GM12864 (cell line): ENCODE data around the gene GPC5.

ENCODE experiments used
- DNase-seq: peaks from one replicate; pipeline ENCODE4 v3.0.0-alpha.2; 2011; ENCODE audit warnings: low read depth
- H3K4me3 ChIP-seq: 2 replicates; pipeline ENCODE4 v1.5.1; 2011; ENCODE audit warnings: mild to moderate bottlenecking, low read depth, low read length, control low read depth
- TF ChIP-seq, protein P1 (sequence below): IDR thresholded peaks from 2 replicates; pipeline ENCODE4 v1.5.1; 2011; ENCODE audit warnings: low read depth, mild to moderate bottlenecking, moderate library complexity, low read length, control low read depth, inconsistent platforms; ENCODE audit errors: missing control alignments

The GPC5 gene

DNA sequence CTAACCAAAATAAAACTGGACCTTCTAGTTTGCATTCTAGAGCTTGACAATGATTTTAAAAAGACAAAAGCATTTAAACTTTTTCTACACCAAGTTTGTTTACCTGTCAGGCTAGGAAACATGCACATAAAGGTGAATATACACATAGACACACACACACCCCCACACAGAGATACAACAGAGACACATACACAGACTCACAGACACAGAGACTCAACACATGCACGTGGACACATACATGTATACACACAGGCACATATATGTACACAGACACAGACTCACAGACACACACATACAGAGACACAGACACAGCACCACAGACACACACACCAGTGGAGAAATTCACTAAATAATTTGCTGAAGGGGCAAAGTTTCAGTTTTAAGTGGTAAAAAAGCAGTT, 155.7 kb downstream of the GPC5 start:
- no peak overlapping the region for H3K4me3 ChIP-seq
- DNase-seq, result no peak
- TF ChIP-seq, protein P1, sequence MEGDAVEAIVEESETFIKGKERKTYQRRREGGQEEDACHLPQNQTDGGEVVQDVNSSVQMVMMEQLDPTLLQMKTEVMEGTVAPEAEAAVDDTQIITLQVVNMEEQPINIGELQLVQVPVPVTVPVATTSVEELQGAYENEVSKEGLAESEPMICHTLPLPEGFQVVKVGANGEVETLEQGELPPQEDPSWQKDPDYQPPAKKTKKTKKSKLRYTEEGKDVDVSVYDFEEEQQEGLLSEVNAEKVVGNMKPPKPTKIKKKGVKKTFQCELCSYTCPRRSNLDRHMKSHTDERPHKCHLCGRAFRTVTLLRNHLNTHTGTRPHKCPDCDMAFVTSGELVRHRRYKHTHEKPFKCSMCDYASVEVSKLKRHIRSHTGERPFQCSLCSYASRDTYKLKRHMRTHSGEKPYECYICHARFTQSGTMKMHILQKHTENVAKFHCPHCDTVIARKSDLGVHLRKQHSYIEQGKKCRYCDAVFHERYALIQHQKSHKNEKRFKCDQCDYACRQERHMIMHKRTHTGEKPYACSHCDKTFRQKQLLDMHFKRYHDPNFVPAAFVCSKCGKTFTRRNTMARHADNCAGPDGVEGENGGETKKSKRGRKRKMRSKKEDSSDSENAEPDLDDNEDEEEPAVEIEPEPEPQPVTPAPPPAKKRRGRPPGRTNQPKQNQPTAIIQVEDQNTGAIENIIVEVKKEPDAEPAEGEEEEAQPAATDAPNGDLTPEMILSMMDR, result no peak

DNA sequence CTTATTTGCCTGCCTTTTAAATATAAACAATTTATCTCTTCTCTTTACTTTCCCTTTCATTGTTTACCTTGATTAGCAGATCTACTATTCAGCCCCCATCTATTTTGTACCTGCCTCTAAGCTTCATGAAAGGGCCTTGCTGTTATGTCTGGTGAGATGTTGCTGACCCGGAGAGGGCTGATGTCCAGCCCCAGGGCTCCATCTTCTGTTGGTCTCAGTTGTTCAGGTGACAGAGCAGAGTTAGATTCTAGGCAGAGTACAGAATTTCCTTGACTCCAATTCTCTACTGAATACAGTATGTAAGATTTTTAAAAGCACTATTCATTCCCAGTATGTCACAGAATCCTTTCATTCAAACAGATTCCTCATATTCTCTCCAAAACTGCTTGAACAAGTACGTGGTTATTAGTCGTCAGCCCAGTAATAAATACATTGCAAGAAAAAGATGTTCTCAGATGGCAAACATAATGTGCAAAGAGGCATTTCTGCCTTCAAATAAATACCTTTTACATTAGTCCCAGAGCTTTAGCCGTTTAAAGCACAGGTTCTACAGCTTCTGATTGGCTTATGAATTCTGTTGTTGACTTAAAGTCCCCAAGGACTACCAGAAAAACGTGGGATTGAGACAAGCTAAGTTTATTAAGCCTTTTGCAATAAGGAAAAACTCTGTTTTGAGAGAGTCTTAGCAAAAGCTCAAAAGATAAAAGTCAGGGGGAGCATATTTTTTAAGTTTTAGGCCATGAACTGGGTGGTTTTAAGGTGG, 159.1 kb downstream of the GPC5 start:
- DNase-seq, result no peak
- no peak overlapping the region for H3K4me3 ChIP-seq
- TF ChIP-seq, protein P1, result no peak

GRCh38 chr13:91563799-91564198, 165.4 kb downstream of the GPC5 start:
- TF ChIP-seq, protein P1, result no peak
- H3K4me3 ChIP-seq, result no peak overlapping the region
- no peak for DNase-seq

GRCh38 chr13:91564396-91564795, 166.0 kb downstream of the GPC5 start:
- no peak for DNase-seq
- TF ChIP-seq, protein P1, result no peak
- H3K4me3 ChIP-seq, result no peak overlapping the region

GRCh38 chr13:91565296-91565695, 166.9 kb downstream of the GPC5 start:
- TF ChIP-seq, protein P1, result no peak
- DNase-seq, result no peak
- H3K4me3 ChIP-seq, result no peak overlapping the region

- TF ChIP-seq, protein P1, result no peak
- H3K4me3 ChIP-seq, result no peak overlapping the region
- no peak for DNase-seq
Measured at GRCh38 chr13:91567485-91568207, 169.2 kb downstream of the GPC5 start.

- TF ChIP-seq, protein P1, result no peak
- DNase-seq, result no peak
- no peak overlapping the region for H3K4me3 ChIP-seq
Measured at GRCh38 chr13:91571681-91572080, 173.3 kb downstream of the GPC5 start.
